HepG2 (cell line): ENCODE data around the gene MARK4. TPM values are rescaled to one million over a fixed set of nuclear protein-coding genes. Genes with fewer than 3 reads are reported as not detected.

ENCODE experiments used
- ATAC-seq: fragments of 200-7000 bp; cut with Tn5 transposase; 3 replicates; pipeline ENCODE4 v1.9.1; 2020; ENCODE audit warnings: mild to moderate bottlenecking, moderate library complexity
- BruUV-seq: library from RNA; stranded (reverse); fragments of 400-500 nt; replicated peaks from 2 replicates; lab custom pipeline; 2021; lab: Mats Ljungman, UMichigan
- CTCF ChIA-PET: fragments of 300-600 bp; formaldehyde crosslinking; extraction: SDS; loops from one replicate; lab custom pipeline; 2021; ENCODE audit warnings: low total read pairs, inconsistent platforms, low intra/inter-chr PET ratio; lab: Yijun Ruan, JAX
- POLR2A ChIA-PET: fragments of 350-600 bp; sonication (Branson Sonifier 250); formaldehyde crosslinking; loops from one replicate; lab custom pipeline; 2020; ENCODE audit warnings: antibody characterized with exemption, inconsistent platforms; lab: Yijun Ruan, JAX
- DNase-seq: peaks from one replicate; pipeline ENCODE4 v3.0.0-alpha.2; 2015; ENCODE audit warnings: low spot score
- FAIRE-seq: peaks from 3 replicates; lab custom pipeline; 2011; peaks lifted over from hg19 to GRCh38; lab: Jason Lieb, UNC
- H2AFZ ChIP-seq: one replicate; pipeline ENCODE4 v1.6.1; 2011; ENCODE audit warnings: low read length, inconsistent platforms
- H3K27ac ChIP-seq: fragments of 300-600 bp; 3 replicates; pipeline ENCODE4 v1.8.0; 2011; ENCODE audit warnings: mixed run types, mild to moderate bottlenecking, mixed read lengths, low read length, inconsistent platforms; ENCODE audit not compliant: insufficient read depth; ENCODE audit errors: extremely low read length
- H3K27me3 ChIP-seq, 2 experiments: fragments of 200-600 bp in 1 of 2; 2 replicates in 1 of 2; 3 replicates in 1 of 2; pipeline versions ENCODE4 v1.6.0 to v1.8.0; 2011; ENCODE audit warnings: low read length in 2 of 2, mild to moderate bottlenecking in 2 of 2, moderate library complexity in 2 of 2, inconsistent platforms in 1 of 2; ENCODE audit not compliant: insufficient read depth in 2 of 2, control insufficient read depth in 1 of 2
- H3K36me3 ChIP-seq, 2 experiments: fragments of 200-600 bp in 1 of 2; replicated peaks in 1 of 2; 2 replicates in 1 of 2; 3 replicates in 1 of 2; pipeline versions ENCODE4 v1.5.1 to v1.8.0; 2011; ENCODE audit warnings: low read length in 2 of 2, inconsistent platforms in 1 of 2; ENCODE audit not compliant: insufficient read depth in 2 of 2, control insufficient read depth in 1 of 2
- H3K4me1 ChIP-seq: 2 replicates; pipeline ENCODE4 v1.5.1; 2012; ENCODE audit warnings: low read length, inconsistent platforms; ENCODE audit not compliant: insufficient read depth
- H3K4me2 ChIP-seq: 2 replicates; pipeline ENCODE4 v1.6.0; 2011; ENCODE audit warnings: low read depth, low read length, inconsistent platforms
- H3K4me3 ChIP-seq, 3 experiments: fragments of 200-600 bp in 1 of 3; sonication (generic), shearing (Covaris generic) in 1 of 3; replicated peaks in 1 of 3; 2 replicates each; pipeline ENCODE4 v1.5.1; 2011 to 2016; ENCODE audit warnings: low read length in 3 of 3, inconsistent platforms in 2 of 3, low read depth in 2 of 3, mild to moderate bottlenecking in 2 of 3, control low read depth in 1 of 3, mixed read lengths in 1 of 3; ENCODE audit not compliant: insufficient read depth in 1 of 3
- H3K79me2 ChIP-seq: one replicate; pipeline ENCODE4 v1.6.1; 2011; ENCODE audit warnings: low read length, inconsistent platforms; ENCODE audit not compliant: insufficient read depth
- H3K9ac ChIP-seq: 2 replicates; pipeline ENCODE4 v1.6.0; 2011; ENCODE audit warnings: mild to moderate bottlenecking, low read depth, low read length, inconsistent platforms; ENCODE audit not compliant: insufficient read depth
- H3K9me3 ChIP-seq: 2 replicates; pipeline ENCODE4 v1.5.1; 2012; ENCODE audit warnings: mild to moderate bottlenecking, low read length
- H4K20me1 ChIP-seq: 2 replicates; pipeline ENCODE4 v1.6.0; 2011; ENCODE audit warnings: inconsistent platforms, mild to moderate bottlenecking, low read length, moderate library complexity; ENCODE audit not compliant: insufficient read depth
- CREB1 ChIP-seq, 2 experiments: fragments of 450-650 bp in 1 of 2; IDR thresholded peaks; 2 replicates each; pipeline ENCODE4 v1.6.1; 2016 to 2017; ENCODE audit warnings: control low read depth in 1 of 2, mild to moderate bottlenecking in 1 of 2, missing compliant biosample characterization in 1 of 2, missing genetic modification characterization in 1 of 2
- ISX ChIP-seq: sonication (generic); formaldehyde crosslinking; conservative IDR thresholded peaks from 2 replicates; pipeline ENCODE4 v1.5.0; 2020; ENCODE audit warnings: missing genetic modification reagents
- ZNF687 ChIP-seq: sonication (generic); formaldehyde crosslinking; IDR thresholded peaks from 2 replicates; pipeline ENCODE4 v1.5.1; 2020; ENCODE audit warnings: mild to moderate bottlenecking, missing genetic modification reagents, moderate library complexity
- ZSCAN22 ChIP-seq: sonication (generic); formaldehyde crosslinking; IDR thresholded peaks from 2 replicates; pipeline ENCODE4 v1.4.0; 2020; ENCODE audit warnings: mild to moderate bottlenecking, missing genetic modification reagents
- WGBS: methylation state at CpG from one replicate; pipeline ENCODE4 v1.1.6; 2017; ENCODE audit warnings: low lambda C conversion rate; 5-methylcytosine and 5-hydroxymethylcytosine counted together
- in situ Hi-C: cut with HindIII; loops from 2 replicates; pipeline ENCODE4 v1.10.0; 2017; ENCODE audit warnings: low pct_unique_long_range_greater_than_20kb; ENCODE audit not compliant: extremely low pct_ligation_motif_present
- intact Hi-C: fragments of 100-400 bp; cut with micrococcal nuclease; formaldehyde crosslinking; loops from one replicate; pipeline ENCODE4 v1.10.0; 2022; ENCODE audit not compliant: unreplicated experiment
- polyA plus RNA-seq, 8 experiments: library from polyadenylated mRNA; depleted of rRNA in 3 of 8; stranded (reverse) in 7 of 8; unstranded in 1 of 8; fragments of >200 nt; fragmentation: Illumina TruSeq in 4 of 8; extraction: Trizol in 4 of 8; gene quantifications; 2 replicates each; pipeline versions ENCODE4 v1.2.1 to v1.2.3, GENCODE V29; 2011 to 2016; ENCODE audit warnings: low read depth in 4 of 8, missing spikeins in 1 of 8, mixed read lengths in 1 of 8; ENCODE audit not compliant: insufficient read depth in 1 of 8
- total RNA-seq, 5 experiments: library from RNA; depleted of rRNA; stranded (reverse); fragments of >200 nt; fragmentation: Illumina TruSeq; extraction: Trizol; gene quantifications; 2 replicates each; pipeline ENCODE4 v1.2.3, GENCODE V29; 2016; ENCODE audit warnings: low read depth in 1 of 5
- TF ChIP-seq, protein P1 (sequence below): sonication (generic); formaldehyde crosslinking; IDR thresholded peaks from 2 replicates; pipeline ENCODE4 v1.8.1; 2022; ENCODE audit warnings: low read depth, mild to moderate bottlenecking, missing genetic modification reagents

Gene MARK4
- total and polyA plus RNA-seq, 2 of the 13 experiments (the other 11 are each of a cell fraction or from before 2014, with no cell fraction given): 7.0 to 12.2 TPM

GRCh38 chr19:45215391-45216191, 35.5 kb upstream of the MARK4 start:
- H3K27ac ChIP-seq: no peak overlapping the region
- ATAC-seq: peak; percentile 36; the same call in 2 of the 3 replicates
- TF ChIP-seq ZSCAN22 (CRISPR knock-in tag) (peak; percentile 69; the same call in 1 of the 2 replicates), CREB1 (IDR thresholded peaks at IDR 0.05) (peak; percentile 81), CREB1 (CRISPR knock-in tag; IDR thresholded peaks at IDR 0.05) (no peak), ISX (CRISPR knock-in tag) (no peak), ZNF687 (CRISPR knock-in tag) (0 out of 2 replicates have a peak, but pooled peaks have one; percentile 33)
- TF ChIP-seq, protein P1, sequence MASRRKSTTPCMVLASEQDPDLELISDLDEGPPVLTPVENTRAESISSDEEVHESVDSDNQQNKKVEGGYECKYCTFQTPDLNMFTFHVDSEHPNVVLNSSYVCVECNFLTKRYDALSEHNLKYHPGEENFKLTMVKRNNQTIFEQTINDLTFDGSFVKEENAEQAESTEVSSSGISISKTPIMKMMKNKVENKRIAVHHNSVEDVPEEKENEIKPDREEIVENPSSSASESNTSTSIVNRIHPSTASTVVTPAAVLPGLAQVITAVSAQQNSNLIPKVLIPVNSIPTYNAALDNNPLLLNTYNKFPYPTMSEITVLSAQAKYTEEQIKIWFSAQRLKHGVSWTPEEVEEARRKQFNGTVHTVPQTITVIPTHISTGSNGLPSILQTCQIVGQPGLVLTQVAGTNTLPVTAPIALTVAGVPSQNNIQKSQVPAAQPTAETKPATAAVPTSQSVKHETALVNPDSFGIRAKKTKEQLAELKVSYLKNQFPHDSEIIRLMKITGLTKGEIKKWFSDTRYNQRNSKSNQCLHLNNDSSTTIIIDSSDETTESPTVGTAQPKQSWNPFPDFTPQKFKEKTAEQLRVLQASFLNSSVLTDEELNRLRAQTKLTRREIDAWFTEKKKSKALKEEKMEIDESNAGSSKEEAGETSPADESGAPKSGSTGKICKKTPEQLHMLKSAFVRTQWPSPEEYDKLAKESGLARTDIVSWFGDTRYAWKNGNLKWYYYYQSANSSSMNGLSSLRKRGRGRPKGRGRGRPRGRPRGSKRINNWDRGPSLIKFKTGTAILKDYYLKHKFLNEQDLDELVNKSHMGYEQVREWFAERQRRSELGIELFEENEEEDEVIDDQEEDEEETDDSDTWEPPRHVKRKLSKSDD (CRISPR knock-in tag): no peak
- TF ChIP-seq, all 625 proteins: peak for 3
- H3K9me3 ChIP-seq: no peaks in the 10 kb centered on the region
- peak overlapping the region in 1 of 3 experiments; percentile 41; a peak in 1 of 6 replicates for H3K4me3 ChIP-seq
- CTCF ChIA-PET: no interaction called here
- intact Hi-C loops: no loop called here
- no TSS peak for BruUV-seq
- in situ Hi-C loops: no loop called here
- FAIRE-seq: no peak
- H3K4me2 ChIP-seq: peak overlapping the region; percentile 32
- no peaks in the 10 kb centered on the region for H3K36me3 ChIP-seq
- no peaks in the 10 kb centered on the region for H3K79me2 ChIP-seq
- H3K4me1 ChIP-seq: 0 out of 2 replicates have a peak, but pooled peaks cover 8% of the 10 kb centered on the region
- H3K9ac ChIP-seq: no peak overlapping the region
- H2AFZ ChIP-seq: no peak overlapping the region
- WGBS: 4% methylated on average over 14 of the region's 35 CpGs
- no peaks in the 10 kb centered on the region for H4K20me1 ChIP-seq
- H3K27me3 ChIP-seq: peaks cover 10 to 63% of the 10 kb centered on the region in 2 experiments
- POLR2A ChIA-PET: no interaction called here
- no peak for DNase-seq
